Measurements from ENCODE around the gene IFT27. TPM values are rescaled to one million over a fixed set of nuclear protein-coding genes. Genes with fewer than 3 reads are reported as not detected.
"Not testable (repeated sequence)": the region's sequence is repeated elsewhere in the genome, so short reads cannot be mapped to it uniquely, and the experiment has no call there.

IFT27 gene
- total RNA-seq, 1 experiment from 2014 or later: 26.7 TPM

- Histone ChIP-seq H3K27me3 (no peaks in the 10 kb centered on the region), H3K36me3 (no peaks in the 10 kb centered on the region), H3K4me3 (no peak overlapping the region), H3K9me3 (no peaks in the 10 kb centered on the region)
- DNase-seq: no peak
Observed at GRCh38 chr22:36741968-36742367, 34.0 kb downstream of the IFT27 start.

DNA sequence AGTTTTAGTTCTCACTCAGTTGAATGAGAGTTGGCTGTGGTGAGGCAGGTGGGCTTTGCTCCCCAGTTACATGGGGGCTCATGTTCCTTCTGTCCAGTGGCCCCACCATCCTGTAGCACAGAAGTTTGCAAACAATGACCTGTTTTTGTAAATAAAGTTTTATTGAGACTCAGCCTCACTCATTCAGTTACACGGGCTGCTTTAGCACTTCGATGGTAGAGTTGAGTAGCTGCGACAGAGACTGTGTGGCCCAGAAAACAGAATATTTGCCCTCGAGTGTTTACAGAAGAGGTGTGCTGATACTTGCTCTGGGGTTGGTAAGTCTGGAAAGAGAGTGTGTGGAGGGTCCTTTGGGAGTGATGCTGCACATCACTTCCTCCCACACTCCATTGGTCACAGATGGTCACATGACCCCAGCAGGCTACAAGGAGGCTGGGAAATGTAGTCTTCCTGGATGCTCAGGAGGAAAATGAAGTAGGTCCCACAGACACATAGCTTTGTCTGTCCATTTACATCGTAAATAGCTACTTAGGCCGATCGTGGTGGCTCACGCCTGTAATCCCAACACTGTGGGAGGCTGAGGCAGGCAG is 34.6 kb downstream of the IFT27 start:
- DNase-seq: no peak
- H3K9me3 ChIP-seq: no peaks in the 10 kb centered on the region
- H3K36me3 ChIP-seq: no peaks in the 10 kb centered on the region
- no peaks in the 10 kb centered on the region for H3K27me3 ChIP-seq
- H3K4me3 ChIP-seq: no peak overlapping the region

DNA sequence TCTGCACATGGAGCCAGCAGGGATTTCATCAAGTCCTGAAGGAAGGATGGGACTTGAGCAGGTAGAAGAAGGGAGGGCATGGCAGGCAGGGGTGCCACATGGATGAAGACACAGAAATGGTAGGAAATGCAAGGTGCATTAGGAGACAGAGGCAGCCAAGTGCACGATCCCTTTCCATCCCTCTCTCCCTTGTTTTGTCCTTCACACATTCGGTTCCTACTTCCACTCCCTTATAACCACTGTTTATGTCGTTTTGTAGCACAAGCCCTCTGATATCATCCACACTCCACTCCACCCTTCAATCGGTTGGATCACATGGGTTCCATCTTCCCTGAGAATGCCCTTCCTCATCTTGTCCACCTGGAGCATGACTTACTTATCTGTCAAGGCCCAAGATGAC is 35.2 kb downstream of the IFT27 start:
- DNase-seq: no peak
- no peaks in the 10 kb centered on the region for H3K9me3 ChIP-seq
- H3K4me3 ChIP-seq: no peak overlapping the region
- H3K36me3 ChIP-seq: no peaks in the 10 kb centered on the region
- H3K27me3 ChIP-seq: no peaks in the 10 kb centered on the region

- Histone ChIP-seq H3K9me3 (no peaks in the 10 kb centered on the region), H3K36me3 (no peaks in the 10 kb centered on the region), H3K27me3 (no peaks in the 10 kb centered on the region), H3K4me3 (no peak overlapping the region)
- DNase-seq: no peak
Observed at GRCh38 chr22:36739185-36739584, 36.7 kb downstream of the IFT27 start.

GRCh38 chr22:36738416-36739020 is 37.4 kb downstream of the IFT27 start:
- H3K36me3 ChIP-seq: no peaks in the 10 kb centered on the region
- H3K9me3 ChIP-seq: no peaks in the 10 kb centered on the region
- DNase-seq: no peak
- no peak overlapping the region for H3K4me3 ChIP-seq
- no peaks in the 10 kb centered on the region for H3K27me3 ChIP-seq

GRCh38 chr22:36737776-36738175 is 38.1 kb downstream of the IFT27 start:
- H3K4me3 ChIP-seq: no peak overlapping the region
- H3K36me3 ChIP-seq: no peaks in the 10 kb centered on the region
- H3K27me3 ChIP-seq: no peaks in the 10 kb centered on the region
- no peak for DNase-seq
- H3K9me3 ChIP-seq: no peaks in the 10 kb centered on the region

DNA sequence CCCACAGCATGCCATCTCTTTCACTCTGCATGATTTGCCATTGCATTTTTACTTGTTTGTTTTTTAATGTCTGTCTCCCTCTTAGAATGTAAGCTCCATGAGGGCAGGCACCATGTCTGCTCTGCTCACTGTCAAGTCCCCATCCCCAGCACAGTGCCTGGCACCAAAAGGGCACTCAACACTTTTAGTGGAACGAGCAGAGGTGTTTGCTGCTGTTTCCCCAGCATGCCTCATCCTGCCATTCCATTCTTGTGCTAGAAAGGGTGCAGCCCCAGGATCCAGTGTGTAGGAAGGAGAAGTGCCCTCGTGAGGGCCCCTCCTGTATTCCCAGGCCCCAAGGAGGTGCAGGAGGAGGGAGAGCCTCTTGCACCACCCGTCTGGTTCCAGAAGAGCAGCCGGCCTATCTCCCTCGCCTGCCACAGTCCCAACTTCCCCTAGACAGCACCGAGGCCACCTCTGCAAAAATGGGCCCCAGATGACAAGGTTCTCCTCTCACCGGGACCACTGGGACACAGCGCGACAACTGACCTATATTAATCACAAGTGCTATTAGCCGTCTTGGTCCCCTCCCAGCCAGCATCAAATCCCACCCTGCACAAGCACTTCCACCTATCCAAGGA is 39.1 kb downstream of the IFT27 start:
- no peaks in the 10 kb centered on the region for H3K27me3 ChIP-seq
- DNase-seq: no peak
- no peaks in the 10 kb centered on the region for H3K36me3 ChIP-seq
- H3K4me3 ChIP-seq: no peak overlapping the region
- no peaks in the 10 kb centered on the region for H3K9me3 ChIP-seq

DNA sequence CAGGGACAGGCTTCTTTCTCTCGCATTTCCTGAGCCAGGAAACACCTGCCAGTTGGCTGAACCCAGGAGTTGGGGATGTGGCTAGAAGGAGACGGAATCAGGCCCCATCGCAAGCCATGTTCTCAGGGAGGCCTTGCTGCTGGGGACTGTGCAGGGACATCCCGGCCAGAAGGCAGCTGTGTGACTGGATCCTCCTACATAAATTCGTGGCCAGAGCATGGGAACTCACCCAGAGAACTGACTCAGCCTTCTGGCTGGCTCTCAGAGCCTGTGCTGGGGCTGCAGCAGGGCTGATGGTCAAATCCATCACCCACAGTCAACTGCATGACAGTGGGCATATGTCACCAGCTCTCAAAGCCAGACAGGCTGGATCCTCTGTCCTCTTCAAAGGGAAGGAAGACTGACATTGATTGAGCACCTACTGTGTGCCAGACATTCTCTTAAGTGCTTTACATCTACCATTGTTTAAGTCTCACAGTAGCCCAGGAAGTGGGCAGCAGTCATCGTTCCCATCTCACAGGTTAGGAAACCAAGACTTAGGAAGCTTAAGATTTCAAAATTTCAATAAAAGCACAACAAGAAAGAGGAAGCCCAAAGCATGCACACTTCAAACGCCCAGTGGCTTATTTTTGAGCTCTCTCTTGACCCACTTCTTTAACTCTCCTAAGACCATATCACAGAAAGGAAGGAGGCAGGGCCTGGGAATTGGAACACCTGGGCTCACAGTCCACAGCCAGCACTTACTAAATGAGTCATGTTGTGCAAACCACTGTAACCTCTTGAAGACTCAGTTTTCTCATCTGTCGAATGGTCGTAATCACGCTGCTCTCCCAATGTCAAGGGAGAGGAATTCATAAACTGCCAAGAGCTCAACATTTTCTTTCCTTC is 41.5 kb downstream of the IFT27 start:
- Histone ChIP-seq H3K27me3 (no peaks in the 10 kb centered on the region), H3K9me3 (no peaks in the 10 kb centered on the region)
- DNase-seq: peak; percentile 66

GRCh38 chr22:36733271-36733670 is 42.6 kb downstream of the IFT27 start:
- no peaks in the 10 kb centered on the region; the same call in 1 of the 2 replicates for H3K27me3 ChIP-seq
- DNase-seq: no peak
- H3K36me3 ChIP-seq: no peaks in the 10 kb centered on the region
- H3K4me3 ChIP-seq: no peak overlapping the region
- H3K9me3 ChIP-seq: no peaks in the 10 kb centered on the region

More for the DNA sequence above, 41.5 kb downstream of the IFT27 start:
- Histone ChIP-seq H3K36me3 (no peaks in the 10 kb centered on the region), H3K4me3 (no peak overlapping the region)

GRCh38 chr22:36732609-36733008 is 43.3 kb downstream of the IFT27 start:
- DNase-seq: no peak
- H3K4me3 ChIP-seq: no peak overlapping the region
- no peaks in the 10 kb centered on the region; the same call in 1 of the 2 replicates for H3K27me3 ChIP-seq
- no peaks in the 10 kb centered on the region for H3K9me3 ChIP-seq
- H3K36me3 ChIP-seq: no peaks in the 10 kb centered on the region

GRCh38 chr22:36731916-36732315 is 44.0 kb downstream of the IFT27 start:
- Histone ChIP-seq H3K27me3 (peaks cover 6% of the 10 kb centered on the region), H3K36me3 (no peaks in the 10 kb centered on the region), H3K4me3 (no peak overlapping the region), H3K9me3 (no peaks in the 10 kb centered on the region)
- no peak for DNase-seq

- H3K27me3 ChIP-seq, H3K4me3 ChIP-seq, DNase-seq, H3K9me3 ChIP-seq, H3K36me3 ChIP-seq: not testable (repeated sequence)
Observed at GRCh38 chr22:36731321-36731720, 44.6 kb downstream of the IFT27 start.

DNA sequence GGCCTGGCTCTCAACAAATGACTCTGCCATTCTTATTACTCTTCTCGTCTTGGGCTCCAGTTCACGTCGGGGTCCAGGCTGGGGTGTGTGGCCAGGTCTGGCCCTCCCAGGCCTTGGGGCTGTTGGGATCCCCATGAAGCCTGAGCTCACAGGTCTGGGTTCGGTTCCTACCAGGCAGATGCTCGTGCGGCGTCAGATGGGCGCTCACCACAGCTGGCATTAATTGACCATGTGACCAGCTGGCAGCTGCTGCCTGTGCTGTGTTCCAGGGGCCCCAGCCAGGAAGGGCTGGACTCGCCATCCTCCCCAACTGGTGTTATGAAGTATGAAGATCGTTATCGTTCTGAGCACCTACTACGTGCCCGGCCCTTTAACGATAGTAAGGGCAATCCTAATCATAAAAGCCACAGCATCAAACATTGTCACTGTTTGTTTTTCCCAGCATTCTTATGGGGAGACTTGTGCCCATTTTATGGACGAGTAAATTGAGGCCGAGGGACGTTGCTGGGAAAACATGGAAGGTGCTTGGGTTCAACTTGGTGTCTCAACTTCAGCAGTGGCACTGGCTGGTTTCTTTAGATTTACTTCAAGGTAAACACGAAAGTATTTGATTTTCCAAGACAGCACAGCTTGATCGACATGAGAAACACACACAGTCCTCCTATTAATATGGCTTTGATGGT is 45.6 kb downstream of the IFT27 start:
- no peaks in the 10 kb centered on the region for H3K9me3 ChIP-seq
- no peaks in the 10 kb centered on the region for H3K36me3 ChIP-seq
- peaks cover 13% of the 10 kb centered on the region for H3K27me3 ChIP-seq
- DNase-seq: no peak
- H3K4me3 ChIP-seq: no peak overlapping the region

DNA sequence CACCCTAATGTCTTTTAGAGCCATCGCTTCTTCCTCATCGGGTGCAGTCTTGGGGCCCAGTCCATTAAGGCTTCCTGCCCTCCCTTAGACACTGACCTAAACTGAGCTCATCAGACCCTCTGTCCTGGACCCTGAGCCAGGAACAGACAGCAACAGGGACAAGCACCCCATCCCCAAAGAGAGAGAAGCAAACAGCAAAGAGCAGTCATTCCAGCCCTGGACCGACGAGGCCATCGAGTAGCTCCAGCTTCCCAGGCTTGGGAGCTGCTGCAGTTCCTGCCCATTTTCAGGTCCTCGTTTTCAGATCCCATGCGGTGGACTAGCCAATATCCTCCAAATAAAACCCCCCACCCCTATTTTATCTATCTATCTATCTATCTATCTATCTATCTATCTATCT is 46.6 kb downstream of the IFT27 start:
- H3K9me3 ChIP-seq: no peaks in the 10 kb centered on the region
- no peak overlapping the region for H3K4me3 ChIP-seq
- DNase-seq: no peak
- H3K36me3 ChIP-seq: no peaks in the 10 kb centered on the region
- H3K27me3 ChIP-seq: peaks cover 17% of the 10 kb centered on the region

DNA sequence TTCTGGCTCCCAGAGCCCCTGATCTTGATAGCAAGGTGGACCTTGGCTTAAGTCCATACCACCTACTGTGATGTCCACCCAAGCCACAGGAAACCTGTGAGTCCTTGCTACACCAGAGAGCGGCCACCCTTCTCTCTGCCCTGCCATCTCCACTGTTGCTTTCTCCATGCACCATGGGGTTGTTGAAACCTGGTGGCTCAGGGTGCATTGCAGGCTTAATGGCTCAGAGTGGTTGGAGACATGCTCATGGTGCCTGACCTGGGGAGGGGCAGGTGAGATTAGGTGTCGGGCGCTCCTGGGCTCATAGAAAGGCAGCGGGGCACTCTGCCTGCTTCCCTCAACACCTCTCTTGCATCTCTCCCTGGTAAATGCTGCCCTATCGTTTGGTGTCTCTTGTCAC is 47.4 kb downstream of the IFT27 start:
- DNase-seq: no peak
- Histone ChIP-seq H3K9me3 (no peaks in the 10 kb centered on the region), H3K27me3 (peaks cover 21% of the 10 kb centered on the region), H3K4me3 (no peak overlapping the region), H3K36me3 (no peaks in the 10 kb centered on the region)

GRCh38 chr22:36727927-36728488 is 47.9 kb downstream of the IFT27 start:
- no peak for DNase-seq
- H3K4me3 ChIP-seq: no peak overlapping the region
- no peaks in the 10 kb centered on the region for H3K9me3 ChIP-seq
- H3K27me3 ChIP-seq: peaks cover 23% of the 10 kb centered on the region
- no peaks in the 10 kb centered on the region for H3K36me3 ChIP-seq

Data from MG63 (cell line).